Upper lobe of left lung (tissue), 4 donors: ENCODE measurements around the gene HCLS1.

Source experiments
- CTCF ChIP-seq, 6 experiments: fragments of 450-650 bp in 4 of 6; fragments of 200-600 bp in 2 of 6; sonication (generic) in 2 of 6; IDR thresholded peaks; one replicate each; pipeline ENCODE4 v1.5.1; 2016 to 2019; ENCODE audit warnings: antibody characterized with exemption in 6 of 6
- POLR2A ChIP-seq, 4 donors: fragments of 450-650 bp; IDR thresholded peaks; one replicate each; pipeline ENCODE4 v1.5.1; 2016 to 2017; ENCODE audit warnings: antibody characterized with exemption in 4 of 4, mild to moderate bottlenecking in 2 of 4

- TF ChIP-seq CTCF (IDR thresholded peaks at IDR 0.05): no peak
- TF ChIP-seq POLR2A (IDR thresholded peaks at IDR 0.05): no peak
These were observed 17.9 kb downstream of the HCLS1 start for GRCh38 chr3:121642601-121643314.
